ENCODE results near the gene STOX2.

The STOX2 gene, protein sequence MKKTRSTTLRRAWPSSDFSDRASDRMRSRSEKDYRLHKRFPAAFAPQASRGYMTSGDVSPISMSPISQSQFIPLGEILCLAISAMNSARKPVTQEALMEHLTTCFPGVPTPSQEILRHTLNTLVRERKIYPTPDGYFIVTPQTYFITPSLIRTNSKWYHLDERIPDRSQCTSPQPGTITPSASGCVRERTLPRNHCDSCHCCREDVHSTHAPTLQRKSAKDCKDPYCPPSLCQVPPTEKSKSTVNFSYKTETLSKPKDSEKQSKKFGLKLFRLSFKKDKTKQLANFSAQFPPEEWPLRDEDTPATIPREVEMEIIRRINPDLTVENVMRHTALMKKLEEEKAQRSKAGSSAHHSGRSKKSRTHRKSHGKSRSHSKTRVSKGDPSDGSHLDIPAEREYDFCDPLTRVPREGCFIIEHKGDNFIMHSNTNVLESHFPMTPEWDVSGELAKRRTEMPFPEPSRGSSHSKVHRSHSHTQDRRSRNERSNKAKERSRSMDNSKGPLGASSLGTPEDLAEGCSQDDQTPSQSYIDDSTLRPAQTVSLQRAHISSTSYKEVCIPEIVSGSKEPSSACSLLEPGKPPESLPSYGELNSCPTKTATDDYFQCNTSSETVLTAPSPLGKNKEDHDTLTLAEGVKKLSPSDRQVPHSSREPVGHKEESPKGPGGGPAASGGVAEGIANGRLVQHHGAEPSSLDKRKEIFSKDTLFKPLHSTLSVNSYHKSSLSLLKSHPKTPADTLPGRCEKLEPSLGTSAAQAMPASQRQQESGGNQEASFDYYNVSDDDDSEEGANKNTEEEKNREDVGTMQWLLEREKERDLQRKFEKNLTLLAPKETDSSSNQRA (N-terminal part only)

GRCh38 chr4:183905081-183905592 lies at the start of gene STOX2:
STOX2 (plus strand) TSS chr4:183905307; CDS start chr4:183906791, 1,484 bp downstream.
- DNase-seq = peak; percentile 39 to 52

- no peak for DNase-seq
Observed at GRCh38 chr4:183855323-183856190, 49.5 kb upstream of the STOX2 start.

- DNase-seq = no peak
Observed at GRCh38 chr4:183857040-183857439, 48.1 kb upstream of the STOX2 start.

DNA sequence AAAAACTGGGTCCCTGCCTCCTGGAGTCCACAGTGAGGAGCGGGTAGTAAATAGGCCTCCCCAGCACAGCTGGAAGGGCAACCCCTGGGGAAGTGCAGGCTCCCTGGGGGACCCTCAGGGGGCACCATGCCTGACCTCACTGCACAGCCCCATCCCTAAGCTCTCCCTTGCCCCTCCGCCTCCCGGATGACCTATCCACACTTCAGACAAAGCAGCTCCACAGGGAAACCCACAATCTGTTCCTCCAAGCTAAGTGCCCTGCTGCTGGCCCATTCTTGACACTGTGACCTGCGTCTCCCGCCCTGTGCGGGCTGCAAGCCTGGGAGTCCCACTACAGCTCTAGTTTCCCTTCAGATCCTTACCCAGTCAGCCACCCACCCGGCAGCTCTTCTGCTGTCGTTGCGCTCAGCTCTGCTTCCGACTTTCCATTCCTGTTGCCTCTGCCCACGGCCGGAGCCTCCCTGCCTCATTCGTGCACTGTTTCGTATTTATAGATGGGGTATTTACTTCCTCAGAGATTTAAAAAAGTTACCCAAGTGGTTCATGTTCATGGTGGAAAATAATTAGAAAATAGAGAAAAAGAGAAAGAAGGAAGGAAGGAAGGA lies 47.0 kb upstream of the STOX2 start:
- no peak for DNase-seq

DNA sequence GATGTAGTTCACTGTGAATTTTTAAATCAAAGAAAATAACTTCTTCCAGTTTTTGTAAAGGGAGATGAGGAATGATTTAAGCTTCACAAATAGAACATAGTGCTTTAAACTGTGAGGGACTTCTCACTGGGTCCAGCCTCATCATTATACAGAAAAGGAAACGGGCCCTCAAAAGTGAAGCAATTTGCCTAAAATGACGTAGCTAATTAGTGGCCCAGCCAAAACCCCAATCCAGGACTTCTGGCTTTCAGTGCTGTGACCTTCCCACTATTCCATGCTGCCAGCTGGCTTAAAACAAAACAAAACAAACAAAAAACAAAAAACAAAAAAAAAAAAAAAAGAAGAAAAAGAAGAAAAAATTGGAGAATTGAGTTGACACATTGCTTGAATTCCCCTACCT lies 45.0 kb upstream of the STOX2 start:
- DNase-seq = no peak

- DNase-seq = no peak
Observed at GRCh38 chr4:183860731-183861130, 44.4 kb upstream of the STOX2 start.

DNA sequence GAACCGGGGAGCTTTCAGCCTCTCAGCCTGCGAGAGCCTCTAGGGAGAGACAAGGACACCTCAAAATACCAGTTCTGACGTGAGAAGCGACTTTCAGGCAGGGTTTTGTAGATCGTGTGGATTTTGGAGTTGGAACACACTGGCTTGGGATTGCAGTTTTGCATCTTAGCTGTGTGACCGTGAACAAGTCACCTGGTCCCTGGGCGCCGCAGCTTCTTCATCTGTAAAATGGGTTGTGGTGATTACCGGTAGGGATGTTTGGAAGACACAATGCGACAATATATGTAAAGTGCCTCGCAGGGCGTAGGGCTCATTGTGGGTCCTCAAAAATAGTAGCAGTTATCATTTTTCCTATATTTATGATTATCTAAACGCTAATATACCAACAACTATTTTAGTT lies 43.7 kb upstream of the STOX2 start:
- no peak for DNase-seq

GRCh38 chr4:183863155-183863825 lies 41.8 kb upstream of the STOX2 start:
- DNase-seq = no peak

DNA sequence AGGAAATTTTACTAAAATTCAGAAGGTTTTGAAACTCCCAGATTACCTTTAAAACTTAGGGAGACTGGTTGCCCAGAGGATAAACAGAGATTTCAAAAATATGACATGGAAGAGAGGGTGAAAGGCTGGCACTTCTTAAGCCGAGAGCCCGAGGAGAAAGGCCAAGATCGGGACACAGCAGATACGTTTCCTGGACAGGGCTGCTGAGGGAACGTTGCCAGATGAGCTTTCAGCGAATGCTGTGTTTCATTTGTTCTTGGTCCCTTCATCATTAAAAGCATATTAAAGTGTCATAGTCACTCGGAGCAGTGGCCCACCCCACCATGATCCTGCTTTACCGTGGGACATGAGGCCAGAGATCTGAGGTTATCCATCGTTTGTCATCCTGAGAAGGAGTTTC lies 37.9 kb upstream of the STOX2 start:
- DNase-seq = no peak

DNA sequence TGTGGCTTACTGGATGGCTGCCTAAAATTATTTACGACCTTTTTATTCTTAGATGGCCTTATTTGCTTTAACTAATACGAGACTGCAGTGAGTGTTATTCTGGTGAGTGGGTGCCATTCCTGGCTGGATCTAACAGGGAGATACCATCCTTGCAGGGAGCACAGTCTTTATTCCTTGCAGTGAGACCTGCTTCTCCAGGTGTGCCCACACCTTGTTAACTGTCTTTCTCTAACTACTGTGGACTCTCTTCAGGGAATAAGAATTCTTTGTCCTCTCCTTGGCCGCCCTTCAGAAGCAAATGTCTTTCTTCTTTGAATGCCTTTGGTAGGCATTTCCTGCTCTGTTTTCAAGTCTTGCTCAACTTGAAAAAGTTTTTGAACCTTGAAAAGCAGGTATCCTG lies 34.1 kb upstream of the STOX2 start:
- DNase-seq = no peak

GRCh38 chr4:183871581-183871980 lies 33.5 kb upstream of the STOX2 start:
- DNase-seq = no peak

DNA sequence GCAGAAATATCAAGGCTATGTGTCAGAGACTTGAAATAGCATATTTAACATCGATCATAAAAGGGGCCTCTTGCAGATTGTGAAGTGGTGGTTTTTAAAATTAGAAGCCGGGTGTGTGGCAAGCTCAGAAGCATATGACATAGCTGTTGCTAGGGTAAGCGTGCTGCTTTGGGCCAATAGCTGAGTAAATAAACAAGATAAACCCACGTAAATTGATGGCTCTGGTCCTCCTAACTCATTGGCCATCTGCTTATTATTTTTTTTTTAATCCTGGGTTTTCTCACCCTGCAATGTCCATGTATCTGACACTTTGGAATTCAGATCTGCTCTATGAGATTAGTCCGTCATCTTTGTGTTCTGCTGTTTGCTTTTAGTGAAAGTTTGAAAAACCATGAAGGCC lies 32.6 kb upstream of the STOX2 start:
- DNase-seq = no peak

DNA sequence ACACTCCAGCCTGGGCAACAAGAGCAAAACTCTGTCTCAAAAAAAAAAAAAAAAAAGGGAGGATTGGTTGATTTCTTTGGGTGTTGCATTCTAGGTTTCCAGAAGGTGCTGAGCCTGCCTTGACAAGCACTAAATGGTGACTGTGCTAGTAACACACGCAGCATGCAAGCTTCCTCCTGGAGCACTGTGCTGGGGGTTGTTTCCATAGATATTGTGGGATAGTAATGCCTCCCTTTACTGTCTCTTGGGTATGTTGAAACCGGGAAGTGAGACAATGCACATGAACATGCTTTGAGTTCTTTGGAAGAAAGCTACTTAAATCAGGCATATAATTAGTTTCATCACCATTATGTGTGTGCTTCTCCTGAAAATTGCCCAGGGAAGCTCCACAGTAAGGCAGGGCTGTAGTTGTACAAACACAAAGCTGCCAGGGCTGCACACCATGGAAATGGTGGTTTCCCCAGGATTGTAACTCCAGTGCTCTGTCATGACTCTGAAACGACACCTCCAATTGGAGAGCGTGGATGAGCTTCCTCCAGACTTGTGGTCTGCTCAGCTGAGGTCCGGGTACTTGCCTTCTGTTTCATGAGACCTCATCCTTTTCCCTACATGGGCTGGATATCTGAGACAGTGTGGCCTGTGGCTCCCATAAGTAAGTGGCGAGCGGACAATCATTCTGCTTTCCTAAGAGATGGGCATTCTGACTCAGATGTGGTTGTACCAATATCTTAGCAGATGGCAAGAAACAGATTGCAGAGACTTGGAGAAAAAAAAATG lies 31.5 kb upstream of the STOX2 start:
- DNase-seq = no peak

DNA sequence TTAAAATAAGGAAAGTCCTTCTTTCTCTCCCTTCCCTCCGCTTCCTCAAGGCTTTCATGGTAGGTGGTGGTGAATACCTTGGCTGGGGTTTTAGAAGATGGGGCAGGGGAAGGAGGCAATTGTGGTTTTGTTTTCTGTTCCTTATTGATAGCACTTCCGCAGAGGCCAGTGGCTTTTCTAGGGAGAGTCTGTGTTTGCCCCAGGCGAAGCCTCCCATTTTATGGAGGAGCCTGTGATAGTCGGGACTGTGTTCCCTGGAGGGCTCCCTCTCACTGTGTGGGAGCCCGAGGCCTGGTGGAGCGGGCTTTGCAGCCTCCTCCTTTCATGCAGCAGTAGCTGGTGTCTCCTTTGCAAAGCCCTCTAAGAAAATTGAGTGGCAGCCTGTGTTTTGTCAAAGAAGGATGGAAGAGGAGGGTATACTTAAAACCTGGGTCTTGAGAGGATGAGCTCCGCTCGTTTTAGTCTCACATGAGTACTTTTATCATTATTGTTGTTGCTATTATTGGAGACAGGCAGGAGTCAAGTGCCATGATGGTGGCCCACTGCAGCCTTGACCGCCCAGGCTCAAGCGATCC lies 29.8 kb upstream of the STOX2 start:
- no peak for DNase-seq

DNA sequence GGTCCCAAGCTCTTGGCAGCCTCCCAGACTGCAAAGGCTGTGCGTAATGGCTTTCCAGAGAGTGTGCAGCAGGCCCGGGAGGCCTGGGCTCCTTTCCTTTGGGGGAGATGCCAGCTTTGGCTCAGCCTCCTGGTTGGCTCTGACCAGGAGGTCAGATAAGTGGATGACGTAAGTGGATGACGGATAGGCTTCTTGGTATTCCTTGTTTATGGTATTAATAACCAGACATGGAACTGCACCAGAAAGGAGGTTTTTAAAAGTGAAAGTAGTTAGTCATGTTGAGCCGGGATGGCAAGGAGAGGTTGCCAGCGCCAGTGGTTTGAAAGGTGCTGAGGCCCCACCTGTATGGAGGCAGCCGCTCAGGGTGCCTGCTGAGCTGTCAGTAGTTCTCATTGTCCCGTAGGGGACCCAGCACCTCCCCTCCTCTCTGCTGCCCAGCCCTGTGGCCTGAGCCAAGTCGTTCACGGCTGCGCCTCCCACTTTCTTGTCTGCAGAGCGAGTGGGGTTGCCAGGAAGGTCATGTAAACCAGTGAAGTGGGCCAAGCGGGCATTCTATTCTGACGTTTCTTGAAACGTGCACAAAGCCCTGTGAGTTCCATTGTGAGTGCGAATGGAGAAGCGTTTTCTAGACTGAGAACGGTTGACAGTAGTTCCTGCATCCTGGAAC lies 28.7 kb upstream of the STOX2 start:
- no peak for DNase-seq

GRCh38 chr4:183878251-183878970 lies 26.7 kb upstream of the STOX2 start:
- no peak for DNase-seq

DNA sequence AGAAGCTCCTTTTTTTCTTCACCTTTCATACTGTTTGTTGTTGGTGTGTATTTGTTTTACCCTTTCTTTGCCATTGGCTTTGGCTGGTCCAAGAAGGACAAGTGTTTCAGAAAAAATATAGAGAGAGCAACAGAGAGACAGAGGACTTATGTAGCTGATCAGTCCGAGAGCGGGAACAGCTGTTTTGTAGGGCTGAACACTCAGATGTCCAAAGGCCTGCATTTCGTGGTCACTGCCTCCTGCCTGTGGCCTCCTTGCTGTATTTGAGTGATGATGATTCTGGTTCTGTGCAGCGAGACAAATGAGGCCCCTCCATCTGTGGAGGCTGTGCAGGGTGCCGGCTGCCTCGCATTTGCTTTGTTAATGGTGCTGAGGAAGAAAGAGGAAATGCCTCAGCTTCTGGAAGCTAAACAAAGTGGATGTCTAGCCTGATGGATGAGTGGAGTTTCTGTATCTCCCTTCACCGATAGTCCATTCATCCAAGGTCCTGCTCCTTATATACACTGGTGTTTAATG lies 19.8 kb upstream of the STOX2 start:
- no peak for DNase-seq

DNA sequence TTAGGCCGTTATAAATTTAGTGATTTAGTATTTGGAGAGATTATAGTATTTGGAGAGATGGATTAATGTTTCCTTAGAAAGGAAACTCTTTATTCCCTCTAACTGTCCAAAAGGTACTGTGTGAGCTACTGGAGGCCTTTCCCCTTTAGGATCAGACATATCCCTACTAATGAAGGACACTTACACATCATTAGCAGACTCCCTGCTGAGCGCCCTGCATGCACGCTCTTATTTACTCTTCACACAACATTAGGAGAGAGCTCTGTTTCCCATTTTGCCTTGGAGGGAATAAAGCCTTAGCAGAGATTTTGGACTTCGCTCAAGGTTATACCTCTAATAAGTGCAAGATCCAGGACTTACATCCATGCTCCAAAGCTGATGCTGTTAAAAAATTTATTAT lies 17.8 kb upstream of the STOX2 start:
- DNase-seq = no peak

GRCh38 chr4:183888564-183888963 lies 16.5 kb upstream of the STOX2 start:
- DNase-seq = no peak
